Calu3 (cell line): ENCODE data around the gene MAFF. TPM values are rescaled to one million over a fixed set of nuclear protein-coding genes. Genes with fewer than 3 reads are reported as not detected.

Experiments
- BruUV-seq: library from RNA; stranded (reverse); fragments of 400-500 nt; replicated peaks from 2 replicates; lab custom pipeline; 2021; lab: Mats Ljungman, UMichigan
- CTCF ChIA-PET: fragments of 300-600 bp; sonication (Branson Sonifier 250); formaldehyde crosslinking; loops from one replicate; lab custom pipeline; 2022; ENCODE audit warnings: antibody characterized with exemption; lab: Charles Lee
- DNase-seq: peaks from one replicate; pipeline ENCODE4 v3.0.0; 2022
- H3K27ac Mint-ChIP-seq: one replicate; pipeline ENCODE4 v1.8.0; 2022; ENCODE audit warnings: mixed read lengths; ENCODE audit not compliant: unreplicated experiment
- H3K27me3 Mint-ChIP-seq: one replicate; pipeline ENCODE4 v1.8.0; 2022; ENCODE audit warnings: mixed read lengths; ENCODE audit not compliant: unreplicated experiment
- H3K36me3 Mint-ChIP-seq: one replicate; pipeline ENCODE4 v1.8.0; 2022; ENCODE audit warnings: mild to moderate bottlenecking, moderate library complexity, mixed read lengths; ENCODE audit not compliant: insufficient read depth, unreplicated experiment
- H3K4me1 Mint-ChIP-seq: one replicate; pipeline ENCODE4 v1.8.0; 2022; ENCODE audit warnings: mild to moderate bottlenecking, low read depth, mixed read lengths; ENCODE audit not compliant: unreplicated experiment
- H3K4me3 Mint-ChIP-seq: one replicate; pipeline ENCODE4 v1.8.0; 2022; ENCODE audit warnings: mild to moderate bottlenecking, low read depth, moderate library complexity, mixed read lengths; ENCODE audit not compliant: unreplicated experiment
- H3K9me3 Mint-ChIP-seq: one replicate; pipeline ENCODE4 v1.8.0; 2022; ENCODE audit warnings: low read depth, mixed read lengths; ENCODE audit not compliant: unreplicated experiment
- CTCF ChIP-seq: fragments of 200-600 bp; IDR thresholded peaks from one replicate; pipeline ENCODE4 v1.8.0; 2022; ENCODE audit warnings: antibody characterized with exemption; ENCODE audit not compliant: unreplicated experiment
- intact Hi-C: fragments of 100-400 bp; cut with micrococcal nuclease; formaldehyde crosslinking; loops from one replicate; pipeline ENCODE4 v1.10.0; 2022; ENCODE audit not compliant: unreplicated experiment
- total RNA-seq: library from RNA; stranded (reverse); gene quantifications from 2 replicates; pipeline ENCODE4 v1.2.3, GENCODE V29; 2022

Gene MAFF
- total RNA-seq, 1 experiment from 2014 or later, result 62.4 TPM

GRCh38 chr22:38258895-38259294 is 57.1 kb downstream of the MAFF start:
- no peak overlapping the region for H3K27ac Mint-ChIP-seq
- no TSS peak for BruUV-seq
- H3K27me3 Mint-ChIP-seq, result no peaks in the 10 kb centered on the region
- no peak overlapping the region for H3K4me3 Mint-ChIP-seq
- DNase-seq, result no peak
- TF ChIP-seq CTCF, result no peak
- peaks cover 33% of the 10 kb centered on the region for H3K4me1 Mint-ChIP-seq
- CTCF ChIA-PET, result interaction anchor here (0.7 kb wide), 1 partner anchor 19 kb away, joined by 3 read pairs; no protein-coding TSS in a partner anchor
- H3K36me3 Mint-ChIP-seq, result peaks cover 32% of the 10 kb centered on the region
- H3K9me3 Mint-ChIP-seq, result no peaks in the 10 kb centered on the region
- intact Hi-C loops, result no loop called here

DNA sequence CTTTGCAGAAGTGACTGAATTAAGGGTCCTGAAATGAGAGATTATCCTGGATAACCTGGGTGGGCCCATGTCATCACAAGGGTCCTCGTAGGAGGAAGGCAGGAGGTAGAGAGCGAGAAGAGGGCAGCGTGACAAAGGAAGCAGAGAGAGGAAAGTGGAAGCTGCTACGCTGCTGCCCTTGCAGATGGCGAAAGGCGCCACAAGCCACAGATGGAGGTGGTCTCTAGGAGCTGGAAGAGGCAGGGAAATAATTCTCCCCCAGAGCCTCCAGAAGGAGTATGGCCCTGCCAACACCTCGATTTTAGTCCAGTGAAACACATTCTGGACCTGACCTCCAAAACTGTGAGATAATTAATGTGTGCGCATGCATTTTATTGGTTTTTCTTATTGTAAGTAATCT is 57.6 kb downstream of the MAFF start:
- peaks cover 37% of the 10 kb centered on the region for H3K36me3 Mint-ChIP-seq
- DNase-seq, result no peak
- H3K27me3 Mint-ChIP-seq, result no peaks in the 10 kb centered on the region
- no peaks in the 10 kb centered on the region for H3K9me3 Mint-ChIP-seq
- intact Hi-C loops, result no loop called here
- BruUV-seq, result no TSS peak
- H3K4me3 Mint-ChIP-seq, result no peak overlapping the region
- peaks cover 33% of the 10 kb centered on the region for H3K4me1 Mint-ChIP-seq
- TF ChIP-seq CTCF, result no peak
- H3K27ac Mint-ChIP-seq, result no peak overlapping the region
- CTCF ChIA-PET, result interaction anchor here (0.5 to 0.7 kb wide), 2 partner anchors 20 to 169 kb away, joined by 3 to 6 read pairs; no protein-coding TSS in a partner anchor

DNA sequence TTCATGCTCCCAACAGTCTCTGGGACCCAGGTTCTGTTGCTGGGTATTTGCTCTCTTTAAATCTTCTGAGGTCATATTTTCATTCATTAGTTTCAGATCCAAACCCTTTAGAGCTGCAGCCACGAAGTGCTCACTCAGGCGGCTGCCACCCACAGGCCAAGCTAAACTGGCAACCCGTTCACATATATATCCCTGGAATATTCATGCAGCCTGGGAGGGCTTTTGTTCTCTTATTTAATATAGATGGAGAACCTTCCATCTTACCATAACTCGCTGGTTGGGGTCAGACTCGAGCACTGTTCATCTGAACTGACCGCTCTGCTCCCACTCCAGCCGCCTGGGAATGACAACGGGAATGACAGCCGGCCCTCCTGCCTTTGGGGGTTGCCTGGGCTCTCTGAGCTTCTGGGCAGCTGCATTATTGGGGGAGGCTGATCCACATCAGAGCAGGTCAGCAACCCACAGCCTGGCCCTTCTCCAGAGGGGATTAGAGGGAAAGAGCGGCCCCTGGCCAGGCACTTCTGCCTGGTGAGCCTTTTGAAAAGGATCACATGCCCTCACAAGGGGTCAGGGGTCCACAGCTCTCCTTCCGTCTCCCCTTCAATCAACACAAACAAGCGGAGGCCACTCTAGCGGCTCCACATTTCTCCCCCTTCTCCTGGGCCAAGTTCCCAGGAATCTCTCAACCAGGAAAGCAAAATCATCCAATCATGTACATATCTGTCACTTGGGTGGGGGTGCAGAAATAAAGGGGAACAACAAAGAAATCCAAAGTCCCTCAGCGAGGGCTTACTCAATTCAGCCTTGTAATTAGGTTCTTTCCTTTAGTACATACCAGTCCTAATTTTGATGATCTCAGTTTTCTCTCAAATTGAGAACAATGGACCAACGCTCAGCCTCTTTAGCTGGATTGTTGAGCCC is 59.2 kb downstream of the MAFF start:
- H3K27ac Mint-ChIP-seq, result no peak overlapping the region
- BruUV-seq, result no TSS peak
- peaks cover 44% of the 10 kb centered on the region for H3K36me3 Mint-ChIP-seq
- no peaks in the 10 kb centered on the region for H3K9me3 Mint-ChIP-seq
- TF ChIP-seq CTCF, result no peak
- no peak for DNase-seq
- intact Hi-C loops, result no loop called here
- no peaks in the 10 kb centered on the region for H3K27me3 Mint-ChIP-seq
- CTCF ChIA-PET, result no interaction called here
- H3K4me3 Mint-ChIP-seq, result no peak overlapping the region
- peaks cover 40% of the 10 kb centered on the region for H3K4me1 Mint-ChIP-seq

- DNase-seq, result peak; percentile 52
- TF ChIP-seq CTCF, result peak; percentile 38
- BruUV-seq, result no TSS peak
- no peak overlapping the region for H3K4me3 Mint-ChIP-seq
- no peaks in the 10 kb centered on the region for H3K9me3 Mint-ChIP-seq
- CTCF ChIA-PET, result interaction anchor here (0.9 kb wide), 1 partner anchor 42 kb away, joined by 3 read pairs; no protein-coding TSS in a partner anchor
- H3K27ac Mint-ChIP-seq, result peak overlapping the region; percentile 17
- peaks cover 40% of the 10 kb centered on the region for H3K4me1 Mint-ChIP-seq
- H3K27me3 Mint-ChIP-seq, result no peaks in the 10 kb centered on the region
- intact Hi-C loops, result no loop called here
- H3K36me3 Mint-ChIP-seq, result peaks cover 44% of the 10 kb centered on the region
Observed at GRCh38 chr22:38262051-38262795, 60.4 kb downstream of the MAFF start.
